ENCODE measurements around the gene PAN3.

Gene PAN3

GRCh38 chr13:28327373-28328270 is 189.3 kb downstream of the PAN3 start:
- FAIRE-seq (no peak), DNase-seq (ENCODE audit: insufficient read length, low spot score) (no peak)

- no peak for DNase-seq (ENCODE audit: insufficient read length, low spot score)
- no peak for FAIRE-seq
Measured at GRCh38 chr13:28328271-28328607, 189.9 kb downstream of the PAN3 start.

- no peak for DNase-seq (ENCODE audit: insufficient read length, low spot score)
- no peak for FAIRE-seq
Measured at GRCh38 chr13:28329395-28330158, 191.2 kb downstream of the PAN3 start.

GRCh38 chr13:28333204-28333881 is 195.0 kb downstream of the PAN3 start:
- DNase-seq (ENCODE audit: insufficient read length, low spot score), result no peak
- no peak for FAIRE-seq

- DNase-seq (ENCODE audit: insufficient read length, low spot score) (no peak), FAIRE-seq (no peak)
Measured at GRCh38 chr13:28336193-28336657, 197.9 kb downstream of the PAN3 start.

- FAIRE-seq (no peak), DNase-seq (ENCODE audit: insufficient read length, low spot score) (no peak)
Measured at GRCh38 chr13:28337166-28338005, 199.0 kb downstream of the PAN3 start.

GRCh38 chr13:28338006-28338574 is 199.7 kb downstream of the PAN3 start:
- DNase-seq (ENCODE audit: insufficient read length, low spot score) (no peak), FAIRE-seq (no peak)

- DNase-seq (ENCODE audit: insufficient read length, low spot score), result no peak
- FAIRE-seq, result no peak
Measured at GRCh38 chr13:28338742-28339141, 200.4 kb downstream of the PAN3 start.

- DNase-seq (ENCODE audit: insufficient read length, low spot score), result no peak
- no peak for FAIRE-seq
Measured at GRCh38 chr13:28339419-28339818, 201.1 kb downstream of the PAN3 start.

GRCh38 chr13:28340272-28340793 is 202.0 kb downstream of the PAN3 start:
- FAIRE-seq (no peak), DNase-seq (ENCODE audit: insufficient read length, low spot score) (no peak)

GRCh38 chr13:28342251-28342650 is 203.9 kb downstream of the PAN3 start:
- DNase-seq (ENCODE audit: insufficient read length, low spot score) (no peak), FAIRE-seq (no peak)

GRCh38 chr13:28344163-28344562 is 205.8 kb downstream of the PAN3 start:
- FAIRE-seq, result no peak

More at GRCh38 chr13:28344163-28344562, 205.8 kb downstream of the PAN3 start:
- DNase-seq (ENCODE audit: insufficient read length, low spot score), result no peak

Data from HTR-8/SVneo (cell line).